ENCODE measurements around the gene HIP1R. TPM values are rescaled to one million over a fixed set of nuclear protein-coding genes. Genes with fewer than 3 reads are reported as not detected.

The HIP1R gene
- total RNA-seq, 1 experiment from 2014 or later: 234 TPM

DNA sequence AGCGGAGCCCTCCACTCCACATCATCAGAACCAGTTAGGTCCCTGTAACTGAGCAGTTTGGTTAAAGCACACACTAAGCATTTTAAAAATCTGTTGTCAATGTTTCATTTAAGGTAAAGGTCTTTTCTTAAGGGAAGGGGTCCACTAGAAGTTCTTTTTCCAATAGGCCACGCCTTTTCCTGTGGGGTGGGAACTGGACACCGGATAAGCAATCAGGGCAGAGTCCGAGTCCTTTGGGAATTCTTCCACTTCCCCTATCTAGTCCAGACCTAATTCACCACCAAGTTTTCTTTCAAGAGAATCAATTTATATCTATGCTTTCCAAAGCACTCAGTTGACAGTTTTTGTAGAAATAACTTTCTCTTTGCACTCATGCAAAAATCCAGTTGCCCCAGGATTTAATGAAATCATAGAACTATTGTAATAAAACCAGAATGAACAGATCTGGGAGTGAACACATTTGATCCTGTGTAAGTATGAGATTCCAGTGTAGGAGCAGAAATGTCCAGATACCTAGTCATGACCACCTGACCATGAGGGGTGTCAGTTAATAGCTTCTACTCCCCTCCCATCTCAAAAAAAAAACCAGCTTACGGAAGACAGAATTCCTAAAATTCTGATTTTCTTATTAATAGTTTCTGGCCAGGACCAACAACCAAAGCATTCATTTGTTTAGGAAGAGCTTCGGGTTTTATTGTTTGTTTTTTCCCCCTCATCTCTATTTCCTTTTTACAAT lies 49.0 kb downstream of the HIP1R start:
- TF ChIP-seq, protein P1, sequence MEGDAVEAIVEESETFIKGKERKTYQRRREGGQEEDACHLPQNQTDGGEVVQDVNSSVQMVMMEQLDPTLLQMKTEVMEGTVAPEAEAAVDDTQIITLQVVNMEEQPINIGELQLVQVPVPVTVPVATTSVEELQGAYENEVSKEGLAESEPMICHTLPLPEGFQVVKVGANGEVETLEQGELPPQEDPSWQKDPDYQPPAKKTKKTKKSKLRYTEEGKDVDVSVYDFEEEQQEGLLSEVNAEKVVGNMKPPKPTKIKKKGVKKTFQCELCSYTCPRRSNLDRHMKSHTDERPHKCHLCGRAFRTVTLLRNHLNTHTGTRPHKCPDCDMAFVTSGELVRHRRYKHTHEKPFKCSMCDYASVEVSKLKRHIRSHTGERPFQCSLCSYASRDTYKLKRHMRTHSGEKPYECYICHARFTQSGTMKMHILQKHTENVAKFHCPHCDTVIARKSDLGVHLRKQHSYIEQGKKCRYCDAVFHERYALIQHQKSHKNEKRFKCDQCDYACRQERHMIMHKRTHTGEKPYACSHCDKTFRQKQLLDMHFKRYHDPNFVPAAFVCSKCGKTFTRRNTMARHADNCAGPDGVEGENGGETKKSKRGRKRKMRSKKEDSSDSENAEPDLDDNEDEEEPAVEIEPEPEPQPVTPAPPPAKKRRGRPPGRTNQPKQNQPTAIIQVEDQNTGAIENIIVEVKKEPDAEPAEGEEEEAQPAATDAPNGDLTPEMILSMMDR (IDR thresholded peaks at IDR 0.05; ENCODE audit: unreplicated experiment): no peak

DNA sequence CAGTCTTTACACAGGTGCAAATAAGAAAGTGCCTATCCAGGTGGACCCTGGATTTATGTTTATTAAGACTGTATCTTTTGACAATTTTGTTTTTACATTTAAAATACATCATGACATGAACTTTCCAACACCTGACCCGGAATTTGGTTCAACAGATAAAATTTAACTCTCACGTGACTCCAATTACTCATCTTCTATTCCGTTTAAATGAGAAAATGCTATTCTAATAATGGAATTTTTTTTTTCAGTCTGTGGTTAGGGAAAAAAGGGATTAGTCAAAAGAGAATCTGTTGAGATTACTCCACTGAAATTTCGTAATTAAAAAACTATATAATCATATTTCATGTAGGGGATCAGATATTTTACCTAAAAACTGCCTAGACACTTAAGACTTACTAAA lies 49.6 kb downstream of the HIP1R start:
- Mint-ChIP-seq H3K27ac (ENCODE audit: unreplicated experiment) (peak overlapping the region; percentile 64), H3K4me1 (ENCODE audit: low read depth, unreplicated experiment) (peaks cover 84% of the 10 kb centered on the region), H3K4me3 (ENCODE audit: low read depth, unreplicated experiment) (peak overlapping the region; percentile 24), H3K27me3 (ENCODE audit: unreplicated experiment) (no peaks in the 10 kb centered on the region), H3K9me3 (ENCODE audit: low read depth, unreplicated experiment) (no peaks in the 10 kb centered on the region), H3K36me3 (ENCODE audit: insufficient read depth, unreplicated experiment) (peaks cover 70% of the 10 kb centered on the region)
- DNase-seq: no peak
- TF ChIP-seq, protein P1 (IDR thresholded peaks at IDR 0.05; ENCODE audit: unreplicated experiment): no peak
- BruUV-seq (replicated peaks): no TSS peak
- CTCF ChIA-PET: interaction anchor here (0.7 to 1.1 kb wide), 2 partner anchors 49 to 81 kb away, joined by 3 to 9 read pairs; partner anchors contain the start of gene ABCB9
- intact Hi-C loops (cut with micrococcal nuclease; ENCODE audit: unreplicated experiment): loop anchor here (10.0 kb wide), 1 partner anchor 350 kb away; the partner anchor contains the start of genes MPHOSPH9 and MTRFR

More for the DNA sequence above, 49.0 kb downstream of the HIP1R start:
- no peaks in the 10 kb centered on the region for H3K9me3 Mint-ChIP-seq (ENCODE audit: low read depth, unreplicated experiment)
- no TSS peak for BruUV-seq (replicated peaks)
- intact Hi-C loops (cut with micrococcal nuclease; ENCODE audit: unreplicated experiment): loop anchor here (10.0 kb wide), 1 partner anchor 351 kb away; the partner anchor contains the start of genes MPHOSPH9 and MTRFR
- H3K4me1 Mint-ChIP-seq (ENCODE audit: low read depth, unreplicated experiment): peaks cover 84% of the 10 kb centered on the region
- H3K27me3 Mint-ChIP-seq (ENCODE audit: unreplicated experiment): no peaks in the 10 kb centered on the region
- peak overlapping the region; percentile 64 for H3K27ac Mint-ChIP-seq (ENCODE audit: unreplicated experiment)
- CTCF ChIA-PET: interaction anchor here (1.1 kb wide), 1 partner anchor 82 kb away, joined by 9 read pairs; the partner anchor contains the start of gene ABCB9
- H3K36me3 Mint-ChIP-seq (ENCODE audit: insufficient read depth, unreplicated experiment): peaks cover 70% of the 10 kb centered on the region
- DNase-seq: no peak
- H3K4me3 Mint-ChIP-seq (ENCODE audit: low read depth, unreplicated experiment): peak overlapping the region; percentile 24

DNA sequence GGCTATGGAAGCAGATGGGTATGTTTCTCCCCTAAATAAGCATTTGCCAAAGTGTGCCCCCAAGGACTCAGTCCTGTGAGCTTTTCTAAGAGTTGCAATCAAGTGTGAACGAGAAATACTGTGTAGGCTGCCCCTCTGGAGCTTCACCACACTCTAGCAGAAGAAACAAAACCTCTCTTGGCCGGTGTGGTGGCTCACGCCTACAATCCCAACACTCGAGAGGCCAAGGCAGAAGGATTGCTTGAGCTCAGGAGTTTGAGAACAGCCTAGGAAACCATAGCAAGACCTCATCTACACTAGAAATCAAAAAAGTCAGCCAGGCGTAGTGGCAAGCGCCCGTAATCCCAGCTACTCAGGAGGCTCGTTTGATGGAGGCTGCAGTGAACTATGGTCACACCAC lies 50.9 kb downstream of the HIP1R start:
- H3K9me3 Mint-ChIP-seq (ENCODE audit: low read depth, unreplicated experiment): no peaks in the 10 kb centered on the region
- H3K27ac Mint-ChIP-seq (ENCODE audit: unreplicated experiment): peak overlapping the region; percentile 98
- H3K4me3 Mint-ChIP-seq (ENCODE audit: low read depth, unreplicated experiment): peak overlapping the region; percentile 100
- intact Hi-C loops (cut with micrococcal nuclease; ENCODE audit: unreplicated experiment): loop anchor here (2.0 to 10.0 kb wide), 3 partner anchors 13 to 349 kb away; partner anchors contain the start of genes MPHOSPH9 and MTRFR
- H3K36me3 Mint-ChIP-seq (ENCODE audit: insufficient read depth, unreplicated experiment): peaks cover 69% of the 10 kb centered on the region
- H3K4me1 Mint-ChIP-seq (ENCODE audit: low read depth, unreplicated experiment): peaks cover 82% of the 10 kb centered on the region
- CTCF ChIA-PET: interaction anchor here (0.6 to 1.4 kb wide), 7 partner anchors 8 to 638 kb away, joined by 3 to 10 read pairs (median 4); no protein-coding TSS in a partner anchor
- no peaks in the 10 kb centered on the region for H3K27me3 Mint-ChIP-seq (ENCODE audit: unreplicated experiment)
- no peak for DNase-seq
- BruUV-seq (replicated peaks): no TSS peak
- TF ChIP-seq, protein P1 (IDR thresholded peaks at IDR 0.05; ENCODE audit: unreplicated experiment): no peak

DNA sequence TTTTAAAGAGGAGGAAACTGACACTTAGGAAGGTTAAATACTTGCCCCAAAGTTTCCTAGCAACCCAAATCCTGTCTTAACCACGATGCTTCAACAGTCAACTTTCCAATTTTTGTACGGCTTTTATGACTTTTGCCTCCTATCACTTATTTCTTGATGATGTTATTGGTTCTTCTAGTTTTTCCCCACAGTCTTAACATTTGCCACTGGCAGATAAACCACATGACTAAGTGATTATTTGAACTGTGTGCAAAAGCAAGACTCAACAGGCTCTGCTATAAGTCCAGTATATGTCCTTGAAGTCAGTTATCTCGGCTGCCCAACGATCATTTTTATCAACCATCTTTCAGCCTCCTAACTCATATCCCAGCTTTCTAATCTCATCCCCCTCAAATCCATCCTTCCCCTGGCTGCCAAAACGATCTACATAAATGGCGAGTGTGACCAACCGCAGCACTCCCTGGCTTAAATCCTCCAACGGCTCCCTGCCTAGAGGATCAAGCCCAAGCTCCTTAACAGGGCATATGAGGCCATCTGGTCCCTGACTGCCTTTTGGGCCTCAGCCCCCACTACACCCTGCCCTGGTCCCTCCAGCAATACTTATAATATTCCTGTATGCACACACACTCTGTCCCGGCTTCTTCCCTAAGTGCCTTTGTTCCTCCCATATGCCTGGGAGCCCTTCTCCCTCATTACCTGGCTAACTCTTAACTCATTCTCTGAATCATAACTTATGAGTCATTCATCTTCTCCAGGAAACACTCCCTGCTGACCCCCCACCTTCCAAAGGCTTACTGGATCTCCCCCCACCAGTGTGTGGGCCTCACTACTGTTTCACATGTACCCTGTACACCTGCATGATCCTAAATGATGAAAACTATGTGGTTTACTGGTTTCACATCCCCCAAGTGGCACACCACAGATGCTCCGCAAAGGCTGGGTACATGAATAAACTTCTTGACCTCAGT lies 51.9 kb downstream of the HIP1R start:
- Mint-ChIP-seq H3K27me3 (ENCODE audit: unreplicated experiment) (no peaks in the 10 kb centered on the region), H3K4me1 (ENCODE audit: low read depth, unreplicated experiment) (peaks cover 82% of the 10 kb centered on the region), H3K9me3 (ENCODE audit: low read depth, unreplicated experiment) (no peaks in the 10 kb centered on the region), H3K36me3 (ENCODE audit: insufficient read depth, unreplicated experiment) (peaks cover 75% of the 10 kb centered on the region), H3K4me3 (ENCODE audit: low read depth, unreplicated experiment) (peak overlapping the region; percentile 100), H3K27ac (ENCODE audit: unreplicated experiment) (peak overlapping the region; percentile 98)
- DNase-seq: peak; percentile 78
- CTCF ChIA-PET: interaction anchor here (1.2 to 3.4 kb wide), 8 partner anchors 11 to 351 kb away, joined by 3 to 16 read pairs (median 10); no protein-coding TSS in a partner anchor
- intact Hi-C loops (cut with micrococcal nuclease; ENCODE audit: unreplicated experiment): loop anchor here (1.0 to 10.0 kb wide), 4 partner anchors 11 to 348 kb away; partner anchors contain the start of genes MPHOSPH9 and MTRFR
- TF ChIP-seq, protein P1 (IDR thresholded peaks at IDR 0.05; ENCODE audit: unreplicated experiment): no peak
- no TSS peak for BruUV-seq (replicated peaks)

All from Calu3 (cell line).